ENCODE results near the gene PARM1.

Gene PARM1, protein sequence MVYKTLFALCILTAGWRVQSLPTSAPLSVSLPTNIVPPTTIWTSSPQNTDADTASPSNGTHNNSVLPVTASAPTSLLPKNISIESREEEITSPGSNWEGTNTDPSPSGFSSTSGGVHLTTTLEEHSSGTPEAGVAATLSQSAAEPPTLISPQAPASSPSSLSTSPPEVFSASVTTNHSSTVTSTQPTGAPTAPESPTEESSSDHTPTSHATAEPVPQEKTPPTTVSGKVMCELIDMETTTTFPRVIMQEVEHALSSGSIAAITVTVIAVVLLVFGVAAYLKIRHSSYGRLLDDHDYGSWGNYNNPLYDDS

DNA sequence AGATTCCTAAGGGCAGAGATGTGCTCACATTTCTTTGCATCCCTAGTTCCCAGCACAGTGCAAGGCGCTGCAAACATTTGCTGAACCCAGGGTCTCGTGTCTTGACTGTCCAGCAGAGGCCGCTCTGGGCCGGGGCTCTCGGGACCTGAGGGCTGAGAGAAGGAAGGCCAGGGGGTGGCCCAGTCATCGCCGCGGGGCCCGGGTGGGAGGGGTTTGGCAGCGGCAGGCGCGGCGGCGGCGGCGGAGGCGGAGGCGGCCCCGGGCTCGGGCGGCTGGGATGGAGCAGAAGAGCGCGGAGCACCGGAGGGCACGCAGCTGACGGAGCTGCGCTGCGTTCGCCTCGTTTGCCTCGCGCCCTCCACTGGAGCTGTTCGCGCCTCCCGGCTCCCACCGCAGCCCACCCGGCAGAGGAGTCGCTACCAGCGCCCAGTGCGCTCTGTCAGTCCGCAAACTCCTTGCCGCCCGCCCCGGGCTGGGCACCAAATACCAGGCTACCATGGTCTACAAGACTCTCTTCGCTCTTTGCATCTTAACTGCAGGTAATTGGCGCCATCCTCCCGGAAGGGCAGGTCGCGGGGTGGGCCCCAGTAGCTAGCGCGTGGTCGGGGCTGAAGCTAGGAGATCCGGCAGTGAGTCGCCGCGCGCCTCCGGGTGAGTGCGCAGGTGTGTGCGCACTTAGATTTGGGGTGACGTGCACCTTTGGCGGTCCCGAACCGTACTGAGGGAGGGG, at the start of gene PARM1:
Gene PARM1, plus strand, starts transcription at position 285 of the 730 bp plus-strand sequence. Its CDS starts 212 bp downstream, at position 497.
- peak; percentile 16 for DNase-seq

DNA sequence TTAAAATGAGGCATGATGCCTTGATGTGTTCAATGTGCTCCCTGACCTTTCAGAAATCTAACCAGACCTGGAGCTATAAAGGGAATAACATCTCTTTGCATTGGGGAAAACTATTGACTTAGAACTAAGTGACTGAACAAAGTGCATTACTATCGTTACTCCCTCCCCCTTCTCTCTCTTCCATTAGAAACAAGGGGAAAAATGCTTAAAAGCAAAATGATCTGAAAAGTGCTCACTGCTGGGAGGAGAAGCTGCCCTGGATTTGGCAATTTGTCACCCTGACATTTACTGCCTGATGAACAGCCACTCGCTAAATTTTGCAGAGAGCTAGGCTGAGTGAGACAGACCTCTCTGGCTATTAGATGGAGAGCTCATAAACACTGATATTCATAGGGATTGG, 48.6 kb upstream of the PARM1 start:
- DNase-seq, result no peak

DNA sequence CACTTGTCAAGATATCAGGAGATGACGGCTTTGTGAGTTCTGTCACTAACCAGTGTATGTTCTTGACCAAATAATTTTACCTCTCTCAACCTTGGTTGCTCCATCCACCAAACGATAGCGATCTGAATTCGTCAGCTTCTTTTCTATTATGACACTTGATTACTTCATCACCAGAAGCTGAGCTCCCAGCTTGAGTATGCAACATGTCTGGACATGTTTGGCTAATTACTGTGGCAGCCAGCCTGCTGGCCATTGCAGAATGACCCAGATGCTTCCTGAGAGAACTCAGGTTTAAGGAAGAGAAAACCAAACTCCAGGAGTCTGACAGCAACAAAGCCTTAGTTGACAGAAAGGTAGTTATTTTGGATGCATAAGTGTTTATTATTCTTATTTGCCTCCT, 46.4 kb upstream of the PARM1 start:
- no peak for DNase-seq

DNA sequence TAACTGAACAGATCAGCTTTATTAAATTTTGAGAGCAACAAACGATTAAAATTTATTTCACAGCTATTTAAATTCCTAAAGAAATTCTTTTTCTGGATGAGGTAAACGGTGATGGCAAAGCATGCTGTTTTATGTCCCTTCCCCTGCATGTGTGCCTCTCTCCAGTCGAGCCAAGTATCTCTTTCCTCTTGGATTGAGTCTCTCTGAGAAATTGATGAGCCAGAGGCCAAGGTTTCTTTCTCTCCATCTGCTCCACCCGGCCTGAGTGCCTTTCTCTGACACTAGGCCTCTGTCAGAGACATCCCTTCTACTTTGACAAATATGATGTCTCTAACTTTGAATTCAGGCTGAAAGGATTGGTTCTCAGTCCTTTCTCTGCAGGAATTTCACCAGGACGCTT, 42.6 kb upstream of the PARM1 start:
- DNase-seq, result no peak

DNA sequence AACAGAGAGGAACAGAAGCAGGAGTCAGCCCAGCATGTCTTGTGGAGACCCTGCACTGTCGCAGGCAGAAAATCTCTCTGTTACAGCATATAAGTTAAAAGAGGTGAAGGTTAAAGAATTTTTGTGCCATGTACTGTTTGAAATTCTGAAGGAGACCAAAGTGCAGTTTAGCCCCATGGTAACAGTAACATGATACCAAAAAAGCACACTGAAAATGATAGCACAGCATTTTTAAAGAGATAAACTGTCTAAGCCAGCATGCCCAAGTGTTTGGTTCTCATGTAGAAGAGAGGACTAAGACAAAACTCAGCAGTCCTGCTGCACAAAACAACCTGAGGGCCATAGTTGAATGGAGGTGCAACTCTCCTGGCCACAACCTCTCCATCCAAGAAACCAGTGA, 41.9 kb upstream of the PARM1 start:
- DNase-seq, result no peak

DNA sequence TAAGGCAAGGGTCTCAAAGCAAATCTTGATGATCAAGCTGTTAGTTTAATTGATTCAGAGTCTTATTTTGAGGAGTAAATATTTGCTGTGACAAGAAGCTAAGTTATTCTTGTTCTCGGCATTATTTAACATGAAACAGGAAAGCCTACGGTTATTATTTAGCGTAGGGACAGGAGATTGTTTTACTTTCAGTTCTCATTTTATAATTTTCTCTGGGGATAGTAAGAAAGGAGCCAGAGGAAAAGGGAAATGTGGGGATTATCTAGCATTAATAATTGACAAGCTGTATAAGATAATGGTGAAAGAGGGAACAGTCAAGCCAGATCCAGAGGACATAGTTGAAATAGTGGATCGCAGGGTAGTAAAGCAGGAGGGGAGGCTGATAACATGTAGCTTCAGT, 39.7 kb upstream of the PARM1 start:
- DNase-seq, result no peak

DNA sequence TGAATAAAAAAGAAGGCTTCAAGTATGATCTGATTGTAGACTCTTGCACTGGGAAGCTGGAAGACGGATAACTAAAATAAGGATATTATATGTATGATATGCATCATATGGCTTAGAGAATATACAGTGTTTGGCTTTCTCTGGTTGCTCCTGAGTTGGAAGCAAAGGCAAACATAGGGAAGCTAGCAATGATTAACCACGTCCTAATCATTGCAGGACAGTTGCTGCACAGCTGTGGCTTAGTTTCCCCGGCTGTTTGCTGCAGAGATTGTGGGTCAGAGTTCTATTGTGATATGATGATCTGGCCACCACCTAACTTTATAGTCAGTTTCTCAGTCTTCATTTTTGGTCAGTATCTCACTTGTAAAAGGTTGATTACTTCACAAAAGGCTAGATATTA, 36.3 kb upstream of the PARM1 start:
- DNase-seq, result no peak

DNA sequence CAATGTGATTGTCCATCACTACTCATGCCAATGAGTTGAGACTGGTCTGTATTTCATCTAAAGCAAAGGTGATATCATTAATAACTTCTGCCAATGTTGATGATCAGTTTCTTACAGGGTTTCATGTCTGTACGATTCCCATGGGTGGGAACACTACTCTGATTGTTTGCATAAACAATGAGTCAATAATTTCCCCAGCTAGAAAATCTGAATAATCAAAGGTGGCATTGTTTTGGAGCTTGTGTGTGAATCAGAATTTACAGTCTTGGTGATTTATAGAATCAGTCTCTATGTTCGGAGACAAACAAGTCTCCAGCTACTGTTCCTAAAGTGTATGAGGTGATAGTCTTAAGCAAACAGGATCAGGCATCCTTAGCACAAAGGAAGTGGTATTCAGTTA, 35.5 kb upstream of the PARM1 start:
- no peak for DNase-seq

DNA sequence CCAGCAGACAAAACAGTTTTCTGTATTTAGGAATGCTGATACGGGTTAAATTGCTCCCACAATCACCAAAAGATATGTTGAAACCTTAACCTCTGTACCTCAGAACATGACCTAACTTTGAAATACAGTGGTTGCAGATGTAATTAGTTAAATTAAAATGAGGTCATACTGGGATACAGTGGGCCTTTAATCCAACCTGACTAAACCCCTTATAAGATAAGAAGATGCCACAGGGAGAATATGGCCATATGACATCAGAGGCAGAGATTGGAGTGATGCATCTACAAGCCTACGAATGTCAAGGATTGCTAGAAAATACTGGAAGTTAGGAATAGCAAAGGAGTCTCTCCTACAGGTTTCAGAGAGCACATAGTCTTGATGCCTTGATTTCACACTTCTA, 32.1 kb upstream of the PARM1 start:
- no peak for DNase-seq

DNA sequence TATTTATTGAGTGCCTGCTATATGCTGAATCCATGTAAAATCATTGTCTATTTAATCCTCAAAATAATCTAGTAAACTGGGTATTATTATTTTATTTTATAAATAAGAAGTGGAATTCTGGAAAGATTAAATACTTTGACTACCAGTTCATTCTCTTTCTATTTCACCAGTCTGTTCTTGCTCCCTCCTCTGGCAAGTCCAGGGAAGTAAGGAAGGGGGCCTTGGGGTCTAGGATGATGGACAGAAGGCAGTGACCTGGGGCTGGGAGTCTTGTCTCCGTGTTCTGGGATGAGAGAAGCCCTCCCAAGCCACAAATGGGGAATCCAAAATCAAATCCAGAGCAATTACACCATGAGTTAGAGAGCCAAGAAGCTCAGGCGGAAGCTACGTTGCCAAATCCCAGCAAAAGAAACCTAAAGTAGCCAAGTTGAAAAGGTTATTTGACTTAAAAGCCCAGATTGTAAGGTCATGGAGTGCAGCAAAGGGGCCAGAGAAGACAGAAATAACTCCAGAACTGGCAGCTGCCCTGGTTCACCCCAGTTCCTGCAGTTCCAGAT, 28.3 kb upstream of the PARM1 start:
- no peak for DNase-seq

DNA sequence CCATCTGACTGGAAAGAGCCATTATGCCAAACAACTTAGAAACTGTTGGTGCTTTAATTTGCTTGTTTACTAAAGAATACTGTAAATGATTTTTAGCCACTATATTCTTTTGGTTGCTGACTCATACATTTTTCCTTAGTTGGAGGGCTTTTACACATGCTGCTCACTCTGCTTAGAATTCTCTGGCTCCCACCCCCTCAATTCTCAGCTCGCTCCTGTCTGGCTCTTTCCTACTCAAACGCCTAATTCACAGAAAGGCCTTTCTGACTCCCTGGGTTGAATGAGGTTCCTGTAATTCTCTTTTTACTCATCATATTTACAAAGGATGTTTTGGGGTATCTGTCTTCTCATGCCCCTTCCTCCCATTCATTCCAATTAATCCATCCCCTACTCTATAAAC, 26.1 kb upstream of the PARM1 start:
- no peak for DNase-seq

DNA sequence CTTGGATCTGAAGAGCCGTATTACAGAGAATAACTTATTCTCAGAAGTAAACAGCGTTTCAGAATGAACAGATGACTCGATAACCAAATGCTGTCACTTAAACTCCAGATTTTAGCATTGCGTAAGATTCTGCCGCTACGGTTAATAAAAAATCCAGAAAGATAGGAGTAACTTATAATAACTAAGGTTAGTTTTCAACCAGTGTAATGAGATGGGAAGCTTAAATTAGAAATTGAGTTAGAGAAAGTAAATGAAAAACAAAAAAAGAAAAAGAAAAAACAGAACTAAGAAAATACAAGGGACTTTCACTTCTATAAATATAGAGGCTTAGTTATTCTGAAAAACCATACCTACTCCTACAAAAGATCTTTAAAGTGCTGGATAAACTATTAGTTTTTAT, 13.1 kb upstream of the PARM1 start:
- no peak for DNase-seq

DNA sequence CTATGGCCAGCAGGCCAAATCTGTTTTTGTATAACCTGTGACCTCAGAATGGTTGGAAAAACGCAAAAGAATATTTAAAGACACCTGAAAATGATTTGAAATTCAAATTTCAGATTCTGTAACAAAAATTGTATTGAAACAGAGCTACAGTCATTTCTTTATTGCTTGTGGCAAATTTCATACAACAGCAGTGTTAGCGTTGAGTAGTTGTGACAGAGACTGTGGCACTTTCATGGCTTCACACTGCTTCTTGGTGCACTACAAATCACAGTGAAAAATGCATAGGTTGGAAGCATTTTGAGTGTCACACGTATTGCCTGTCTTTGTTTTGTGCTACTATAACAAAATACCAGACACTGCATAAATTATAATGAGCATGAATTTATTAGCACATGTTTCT, 12.2 kb upstream of the PARM1 start:
- no peak for DNase-seq

DNA sequence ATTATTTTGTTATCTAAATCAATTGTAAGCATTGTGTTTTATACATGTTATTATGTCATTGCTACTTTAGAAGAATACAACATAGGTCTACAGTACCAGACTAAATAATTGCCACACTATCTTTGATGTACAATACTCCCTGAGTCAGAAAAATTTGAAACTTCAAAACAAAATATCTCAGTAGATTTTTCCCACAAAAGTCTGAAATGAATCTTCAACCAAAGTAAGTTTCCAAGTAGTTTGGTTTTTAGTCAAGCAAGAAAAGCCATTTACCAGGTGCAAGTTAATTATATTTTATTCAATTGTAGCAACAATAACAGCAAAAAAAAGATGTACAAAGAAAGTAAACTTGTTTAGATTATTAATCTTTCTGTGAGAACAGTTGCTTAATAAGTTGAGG, 11.4 kb upstream of the PARM1 start:
- DNase-seq, result no peak

DNA sequence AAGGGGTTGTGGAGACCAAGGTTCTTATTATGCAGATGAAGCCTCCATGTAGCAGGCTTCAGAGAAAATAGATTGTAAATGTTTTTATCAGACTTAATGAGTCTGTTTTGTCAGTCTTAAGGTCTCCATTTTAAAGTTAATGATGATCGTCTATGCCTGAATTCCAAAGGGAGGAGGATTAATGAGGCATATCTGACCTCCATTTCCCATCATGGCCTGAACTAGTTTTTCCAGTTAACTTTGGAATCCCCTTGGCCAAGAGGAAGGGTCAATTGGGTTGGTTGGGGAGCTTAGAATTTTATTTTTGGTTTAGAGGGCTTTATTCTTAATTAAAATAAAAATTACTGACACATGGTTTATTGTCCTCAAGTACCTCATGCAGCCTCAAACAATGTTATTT, 6.9 kb upstream of the PARM1 start:
- no peak for DNase-seq

DNA sequence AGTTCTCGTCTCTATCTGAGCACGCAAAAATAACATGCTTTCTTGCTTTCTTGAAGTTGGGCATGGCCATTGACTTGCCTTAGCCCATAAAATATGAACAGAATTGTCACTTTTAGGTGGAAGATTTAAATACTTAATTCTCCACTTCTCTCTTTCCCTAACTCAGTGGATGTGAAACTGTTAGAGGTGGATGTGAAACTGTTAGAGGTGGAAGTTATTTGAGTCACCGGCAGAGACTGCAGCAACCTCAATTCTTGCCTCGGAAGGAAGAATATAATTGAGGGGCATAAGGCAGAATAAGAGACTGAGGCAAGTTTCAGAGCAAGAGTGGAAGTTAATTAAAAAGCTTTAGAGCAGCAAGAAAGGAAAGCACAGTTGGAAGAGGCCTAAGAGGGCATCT, 2.8 kb upstream of the PARM1 start:
- DNase-seq, result no peak

DNA sequence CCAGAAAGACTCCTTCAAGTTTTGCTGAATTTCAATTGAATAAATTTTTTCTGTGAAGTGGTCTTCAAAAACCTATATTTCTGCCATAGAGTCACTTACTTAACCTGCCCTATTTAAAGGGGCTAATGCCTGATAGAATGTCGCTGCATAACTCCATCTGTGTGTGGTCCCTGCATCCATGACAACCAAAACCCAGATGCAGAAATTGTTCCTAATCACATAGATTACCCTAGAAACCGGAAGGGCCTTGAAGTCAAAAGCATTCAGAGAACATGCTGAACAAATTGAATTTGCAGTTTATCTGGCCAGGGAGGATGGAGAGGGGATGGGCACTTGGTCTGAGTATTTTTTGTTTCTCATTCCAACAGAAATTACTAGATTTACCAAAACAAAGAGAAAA, 1.5 kb upstream of the PARM1 start:
- no peak for DNase-seq

DNA sequence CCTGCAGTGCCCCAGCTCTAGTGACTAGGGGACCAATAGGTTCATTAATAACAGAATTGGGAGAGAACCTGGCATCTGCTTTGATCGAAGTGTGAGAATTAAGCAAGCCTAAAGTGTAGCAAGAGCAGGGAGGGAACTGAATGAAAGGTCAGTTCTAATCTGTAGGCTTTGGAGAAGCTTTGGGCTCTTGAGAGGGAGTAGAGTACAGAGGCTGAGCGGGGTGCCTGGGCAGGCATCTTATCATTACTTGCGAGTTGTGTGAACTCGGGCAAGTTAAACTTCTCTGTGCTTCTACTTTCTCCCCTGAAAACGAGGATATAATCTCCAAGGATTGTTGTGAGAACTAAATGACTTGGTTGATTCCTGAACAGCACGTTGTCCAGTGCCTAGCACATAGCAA, 906 bp upstream of the PARM1 start:
- no peak for DNase-seq

DNA sequence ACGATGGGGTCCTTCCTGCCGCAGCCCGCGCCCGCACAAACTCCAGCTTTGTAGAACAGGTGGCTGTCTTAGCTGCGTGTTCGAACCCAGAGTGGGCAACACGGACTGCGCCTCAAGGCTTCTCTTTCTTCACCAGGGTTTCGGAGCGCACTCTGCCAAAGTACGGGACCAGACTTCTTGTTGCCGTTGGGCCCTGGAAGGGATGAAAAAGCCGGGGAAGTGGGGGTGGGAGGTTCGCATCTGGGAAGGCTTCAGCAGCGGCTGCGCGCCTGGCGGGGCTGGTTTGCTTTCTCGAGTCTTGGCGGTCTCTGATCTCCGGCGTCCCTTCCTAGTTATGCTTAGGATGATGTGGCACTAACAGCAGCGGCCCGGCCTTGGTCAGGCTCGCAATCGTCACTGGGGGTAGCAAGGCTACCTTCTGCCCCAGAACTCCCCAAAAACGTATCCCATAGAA, 673 bp downstream of the PARM1 start:
- DNase-seq, result no peak

DNA sequence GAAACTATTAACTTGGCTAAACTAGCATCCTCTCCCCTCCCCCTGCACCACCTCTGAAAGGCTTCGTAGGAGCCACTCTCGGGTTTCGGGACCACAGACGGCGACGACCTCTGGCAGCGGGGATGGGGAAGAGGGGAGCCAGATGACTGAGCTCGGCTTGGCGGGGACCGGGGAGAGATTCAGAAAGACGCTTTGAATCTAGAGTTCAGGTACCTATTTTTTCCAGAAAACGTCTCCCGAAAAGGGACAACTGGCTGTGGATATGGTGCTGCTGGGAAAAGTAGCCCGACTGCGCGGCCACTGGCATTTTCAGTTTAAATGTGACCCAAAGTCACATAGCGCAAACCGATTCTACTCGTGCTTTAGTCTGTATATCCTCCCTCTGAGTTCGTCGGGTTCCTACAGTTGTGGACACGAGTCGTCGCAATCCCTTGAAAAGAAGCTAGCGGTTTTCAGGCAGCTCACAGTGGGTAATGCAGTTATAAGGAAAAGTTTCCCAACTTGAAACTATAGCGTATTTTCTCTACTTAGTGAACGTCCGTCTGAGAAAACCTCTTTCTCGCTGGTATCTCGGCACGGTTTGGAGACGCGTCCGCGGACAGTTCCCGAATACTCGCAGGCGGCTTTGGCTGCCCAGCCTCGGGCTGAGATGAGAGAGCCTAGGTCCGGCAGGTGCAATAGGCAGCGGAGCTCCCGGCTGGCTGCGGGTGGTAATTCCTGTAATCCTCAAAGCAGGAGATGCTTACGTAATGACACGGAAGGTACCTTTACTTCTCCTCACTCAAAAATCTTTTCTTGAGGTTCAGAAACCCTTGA, 1.3 kb downstream of the PARM1 start:
- no peak for DNase-seq

DNA sequence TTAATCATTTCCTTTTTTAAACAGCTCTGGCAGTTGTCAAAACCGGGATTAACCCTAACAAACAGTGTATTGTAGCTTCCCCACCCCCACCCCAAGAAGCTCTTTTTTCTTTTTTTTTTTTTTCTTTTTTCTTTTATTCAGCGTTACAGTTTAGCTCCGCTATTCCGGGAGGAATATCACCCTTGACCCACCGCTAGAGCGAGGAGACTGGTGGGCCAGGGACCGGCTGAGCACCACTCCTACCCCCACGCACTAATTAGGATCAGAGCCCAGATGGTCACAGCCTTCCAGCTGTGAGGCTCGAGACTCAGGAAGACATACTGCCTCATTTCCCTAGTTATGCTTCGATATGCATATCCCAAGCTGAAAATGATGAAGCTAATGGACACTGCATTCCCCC, 2.0 kb downstream of the PARM1 start:
- no peak for DNase-seq

DNA sequence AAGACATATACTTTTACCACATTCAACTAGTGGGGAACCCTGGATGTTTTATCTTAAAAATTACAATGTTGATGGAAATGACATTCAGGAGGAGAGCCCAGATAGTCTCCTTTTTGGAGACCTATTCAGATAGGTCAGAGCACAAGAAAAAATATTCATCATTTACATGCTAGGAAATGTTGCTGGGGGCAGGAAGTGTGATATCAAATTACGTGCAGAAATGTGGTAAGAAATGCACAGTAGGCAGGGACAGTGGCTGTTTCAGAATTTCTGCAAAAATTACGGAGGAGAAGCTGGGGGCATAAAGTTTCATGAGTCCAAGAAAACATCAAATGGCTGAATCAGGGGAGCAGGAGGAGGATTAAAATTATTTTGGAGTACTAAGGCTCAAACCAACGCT, 8.2 kb downstream of the PARM1 start:
- DNase-seq, result no peak

DNA sequence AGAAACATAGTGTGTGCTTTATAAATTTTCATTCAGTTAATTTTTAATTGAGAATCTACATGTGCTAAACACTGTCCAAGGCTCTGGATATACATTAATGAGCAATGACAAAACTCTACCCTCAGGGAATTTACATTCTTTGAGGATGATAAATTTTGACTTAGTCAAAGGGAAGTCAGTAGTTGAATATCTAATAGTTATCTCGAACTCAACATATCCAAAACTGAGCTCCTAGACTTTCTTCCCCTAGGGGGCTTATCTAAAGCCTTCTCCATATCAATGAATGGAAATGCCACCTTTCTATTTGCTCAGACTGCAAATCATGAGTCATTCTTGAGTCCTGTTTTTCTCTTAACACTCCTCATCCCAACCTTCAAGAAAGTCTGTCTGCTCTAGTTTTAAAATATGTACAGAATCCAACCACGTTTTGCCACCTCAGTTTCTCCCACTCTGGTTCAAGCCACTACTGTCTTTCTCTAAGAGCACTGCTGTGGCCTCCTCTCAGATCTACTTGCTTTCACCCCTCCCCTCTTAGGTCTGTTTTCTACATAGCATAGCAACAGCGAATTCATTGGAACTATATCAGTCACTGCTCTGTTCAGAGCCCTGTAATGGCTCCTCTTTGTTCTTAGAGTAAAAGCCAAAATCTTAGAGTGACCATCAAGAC, 9.5 kb downstream of the PARM1 start:
- DNase-seq, result no peak

All from NCI-H2227 treated with DMSO at 0.1 percent for 48 hours (cell line).